GM15510 (cell line): Measurements from ENCODE around the gene CPNE9.

Experiments
- POLR2A ChIP-seq: IDR thresholded peaks from 3 replicates; pipeline ENCODE4 v1.6.1; 2011; ENCODE audit warnings: borderline replicate concordance; ENCODE audit not compliant: insufficient read length; ENCODE audit errors: extremely low read depth

The CPNE9 gene, protein sequence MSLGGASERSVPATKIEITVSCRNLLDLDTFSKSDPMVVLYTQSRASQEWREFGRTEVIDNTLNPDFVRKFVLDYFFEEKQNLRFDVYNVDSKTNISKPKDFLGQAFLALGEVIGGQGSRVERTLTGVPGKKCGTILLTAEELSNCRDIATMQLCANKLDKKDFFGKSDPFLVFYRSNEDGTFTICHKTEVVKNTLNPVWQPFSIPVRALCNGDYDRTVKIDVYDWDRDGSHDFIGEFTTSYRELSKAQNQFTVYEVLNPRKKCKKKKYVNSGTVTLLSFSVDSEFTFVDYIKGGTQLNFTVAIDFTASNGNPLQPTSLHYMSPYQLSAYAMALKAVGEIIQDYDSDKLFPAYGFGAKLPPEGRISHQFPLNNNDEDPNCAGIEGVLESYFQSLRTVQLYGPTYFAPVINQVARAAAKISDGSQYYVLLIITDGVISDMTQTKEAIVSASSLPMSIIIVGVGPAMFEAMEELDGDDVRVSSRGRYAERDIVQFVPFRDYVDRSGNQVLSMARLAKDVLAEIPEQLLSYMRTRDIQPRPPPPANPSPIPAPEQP

DNA sequence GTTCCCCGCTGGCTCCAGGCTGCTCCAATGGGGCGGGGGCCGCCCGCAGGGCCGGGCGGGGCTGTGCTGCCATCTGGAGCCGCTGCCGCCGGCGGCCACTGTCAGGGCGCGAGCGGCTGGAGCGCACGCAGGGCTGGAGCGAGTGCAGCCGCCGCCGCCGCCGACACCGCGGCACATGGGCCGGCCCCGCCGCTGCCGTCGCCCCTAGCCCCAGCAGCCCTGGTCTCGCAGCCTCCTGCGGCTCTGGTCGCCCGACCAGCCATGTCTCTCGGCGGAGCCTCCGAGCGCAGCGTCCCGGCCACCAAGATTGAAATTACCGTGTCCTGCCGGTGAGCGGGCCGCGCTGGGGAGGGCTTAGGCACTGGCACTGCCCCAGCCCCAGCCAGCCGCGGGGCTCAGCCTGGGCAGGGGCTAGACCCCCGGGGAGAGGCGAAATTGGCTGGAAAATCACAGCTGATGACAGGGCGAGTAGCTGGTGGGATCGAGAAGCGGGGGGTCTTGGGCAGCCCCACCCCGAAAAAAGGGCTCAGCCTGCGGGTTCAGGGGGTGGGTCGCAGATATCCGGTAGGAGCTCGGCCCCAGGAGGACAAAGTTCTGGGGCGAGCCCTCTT lies at the start of gene CPNE9:
Gene CPNE9 (plus strand): TSS at position 98 of the 611 bp plus-strand sequence. CDS start 164 bp downstream, at position 262.
- no peak for TF ChIP-seq POLR2A

DNA sequence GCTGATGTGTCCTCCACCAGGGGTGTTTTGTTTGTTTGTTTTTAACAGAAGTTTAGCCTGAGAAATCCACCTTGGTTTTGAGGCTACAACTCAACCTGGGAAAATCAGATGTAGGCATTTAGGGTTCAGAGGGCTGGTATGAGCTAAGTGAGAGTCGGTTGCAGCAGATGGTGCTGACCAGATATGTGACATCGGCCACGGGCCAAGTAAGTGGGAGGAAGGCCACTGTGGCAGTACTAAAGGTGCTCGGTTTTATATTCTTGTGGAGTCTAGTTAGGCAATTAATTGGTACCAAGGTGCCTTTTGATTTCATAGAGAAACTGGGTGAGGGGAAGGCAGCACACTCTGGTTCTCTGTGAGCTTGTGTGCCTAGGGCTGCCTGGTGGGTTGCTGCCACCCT lies 43.8 kb upstream of the CPNE9 start:
- no peak for TF ChIP-seq POLR2A

DNA sequence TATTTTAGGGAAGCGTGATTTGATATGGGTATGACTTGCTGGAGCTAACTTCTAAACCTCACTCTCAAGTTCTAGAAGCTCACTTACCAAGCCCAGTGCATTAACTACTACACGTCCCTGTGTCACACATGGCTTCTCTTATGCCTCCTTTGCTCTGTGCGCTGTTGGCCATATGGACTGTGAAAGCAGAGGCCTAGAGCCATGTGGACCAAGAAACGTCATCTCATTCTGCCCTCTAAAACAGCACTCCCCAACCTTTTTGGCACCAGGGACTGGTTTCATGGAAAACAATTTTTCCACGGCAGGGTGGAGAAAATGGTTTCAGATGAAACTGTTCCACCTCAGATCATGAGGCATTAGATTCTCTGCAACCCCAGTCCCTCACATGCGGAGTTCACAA lies 42.7 kb upstream of the CPNE9 start:
- TF ChIP-seq POLR2A = no peak

DNA sequence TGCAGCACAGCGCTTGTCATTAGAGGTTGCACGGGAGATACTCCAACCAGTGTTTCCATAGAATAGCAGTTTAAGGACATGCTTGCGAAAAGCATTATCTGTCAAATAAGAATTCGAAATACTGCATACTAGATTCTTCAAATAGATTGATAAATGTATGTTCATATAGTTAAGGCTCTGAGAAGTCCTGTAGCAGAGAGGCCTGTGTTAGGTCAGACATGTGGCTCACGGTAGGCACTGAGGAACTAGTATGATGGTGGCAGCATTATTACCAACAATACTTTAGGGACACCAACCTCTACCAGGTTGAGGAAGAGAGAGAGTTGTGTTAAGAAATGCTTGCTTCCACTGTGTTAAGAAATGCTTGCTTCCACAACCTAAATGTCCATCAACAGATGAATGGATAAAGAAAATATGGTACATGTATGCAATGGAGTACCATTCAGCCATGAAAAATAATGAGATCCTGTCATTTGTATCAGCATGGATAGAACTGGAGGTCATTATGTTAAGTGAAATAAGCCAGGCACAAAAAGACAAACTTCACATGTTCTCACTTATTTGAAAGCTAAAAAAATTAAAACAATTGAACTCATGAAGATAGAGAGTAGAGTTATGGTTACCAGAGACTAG lies 39.4 kb upstream of the CPNE9 start:
- TF ChIP-seq POLR2A = no peak

DNA sequence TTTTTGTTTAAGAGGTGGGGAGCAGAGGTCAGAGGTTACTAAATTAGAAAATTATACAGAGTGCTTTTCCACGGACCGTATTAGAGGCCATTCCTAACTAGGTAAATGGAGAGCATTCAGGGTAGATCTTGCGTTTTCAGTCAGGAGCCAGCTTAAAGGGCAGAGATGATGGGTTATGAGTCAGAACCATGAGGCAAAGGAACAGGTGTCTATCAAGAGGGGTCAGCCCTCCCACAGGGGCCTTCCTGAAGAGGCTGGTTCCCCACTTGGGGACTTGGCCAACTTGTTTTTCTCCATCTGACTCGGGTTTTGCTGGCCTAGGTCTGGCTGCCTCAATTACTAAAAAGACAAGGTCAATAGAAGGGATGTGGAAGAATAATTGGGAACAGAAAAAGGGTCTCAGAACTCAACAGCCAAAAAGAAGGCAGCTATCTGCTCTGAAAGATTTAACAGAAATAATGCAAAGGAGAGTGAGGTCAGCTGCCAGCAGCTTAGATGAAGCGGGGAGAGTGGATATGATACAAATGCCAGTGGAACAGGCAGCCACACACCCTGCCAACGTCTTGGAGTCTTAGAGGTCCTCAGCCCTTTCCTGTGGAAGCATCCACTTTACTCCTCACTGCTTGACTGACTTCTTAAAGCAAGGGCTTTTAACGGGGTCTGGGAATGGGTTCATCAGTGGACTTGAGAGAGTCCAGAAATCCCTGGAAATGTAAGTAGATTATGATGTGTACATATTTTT lies 36.8 kb upstream of the CPNE9 start:
- no peak for TF ChIP-seq POLR2A

DNA sequence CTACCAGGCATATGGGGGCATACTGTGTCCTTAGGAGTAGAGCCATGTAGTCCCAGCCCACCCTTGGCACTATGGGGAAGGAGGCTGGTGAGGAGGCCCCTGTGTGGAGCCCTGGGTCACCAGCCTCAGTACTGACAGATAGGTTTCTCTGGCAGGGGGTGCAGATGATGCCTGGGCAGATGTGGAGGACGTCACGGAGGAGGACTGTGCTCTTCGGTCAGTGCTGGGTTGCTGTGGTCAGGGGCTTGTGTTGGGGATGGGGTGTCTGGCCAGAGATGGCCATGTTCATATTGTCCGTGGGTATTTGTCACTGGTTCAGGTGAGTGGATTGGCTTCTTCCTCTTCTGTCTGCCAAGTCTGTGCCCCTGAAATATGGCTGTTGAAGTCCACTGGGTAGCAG lies 34.4 kb upstream of the CPNE9 start:
- no peak for TF ChIP-seq POLR2A

DNA sequence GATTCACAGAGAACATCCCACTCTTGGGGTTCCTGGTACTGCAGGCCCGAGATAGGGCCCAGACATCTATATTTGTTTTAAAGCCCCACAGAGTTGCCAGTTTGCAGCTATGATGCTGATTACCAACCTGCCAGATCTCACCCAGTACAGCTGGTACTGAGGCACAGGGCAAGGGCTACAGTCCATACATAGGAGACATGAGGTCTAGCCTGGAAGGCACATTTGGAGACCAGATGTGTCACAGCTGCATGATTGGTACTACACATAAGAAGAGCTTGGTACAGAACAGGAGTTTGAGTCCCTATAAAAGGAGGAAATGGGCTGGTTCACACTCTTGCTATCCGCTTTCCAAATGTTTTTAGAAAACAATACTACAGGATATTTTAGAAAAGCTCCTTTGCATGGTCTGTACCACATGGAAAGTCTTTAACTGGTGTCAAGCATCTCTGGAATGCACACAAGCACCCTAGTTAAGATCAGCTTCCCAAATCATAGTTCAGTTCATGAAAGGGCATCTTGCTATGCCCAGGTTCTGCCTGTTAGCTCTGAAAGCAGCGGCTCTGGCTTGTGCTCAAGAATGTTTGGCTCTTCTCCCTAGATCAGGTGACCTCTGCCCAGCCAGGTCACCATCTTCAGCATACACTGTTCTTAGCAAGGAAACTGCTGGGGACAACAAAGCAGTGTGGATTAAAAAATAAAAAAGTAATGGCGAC lies 33.8 kb upstream of the CPNE9 start:
- no peak for TF ChIP-seq POLR2A

DNA sequence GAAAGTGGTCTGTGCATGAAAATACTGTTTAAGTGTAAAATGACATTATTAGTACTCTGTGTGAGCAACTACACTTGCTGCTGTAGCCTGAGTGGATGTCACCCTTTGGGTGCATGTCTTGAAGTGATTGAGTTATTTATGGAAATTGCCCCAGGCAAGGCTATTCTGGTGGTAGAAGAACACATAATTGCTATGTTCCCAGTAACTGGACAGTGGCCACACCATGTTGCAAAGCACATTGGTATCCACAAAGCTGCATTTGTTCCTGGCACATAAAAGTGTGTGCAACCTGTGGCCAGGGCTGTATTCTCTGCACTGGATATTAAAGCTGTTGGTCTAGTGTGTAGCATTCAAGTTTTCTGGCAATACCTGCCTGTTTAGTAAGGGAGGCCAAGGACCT lies 30.6 kb upstream of the CPNE9 start:
- TF ChIP-seq POLR2A = no peak

DNA sequence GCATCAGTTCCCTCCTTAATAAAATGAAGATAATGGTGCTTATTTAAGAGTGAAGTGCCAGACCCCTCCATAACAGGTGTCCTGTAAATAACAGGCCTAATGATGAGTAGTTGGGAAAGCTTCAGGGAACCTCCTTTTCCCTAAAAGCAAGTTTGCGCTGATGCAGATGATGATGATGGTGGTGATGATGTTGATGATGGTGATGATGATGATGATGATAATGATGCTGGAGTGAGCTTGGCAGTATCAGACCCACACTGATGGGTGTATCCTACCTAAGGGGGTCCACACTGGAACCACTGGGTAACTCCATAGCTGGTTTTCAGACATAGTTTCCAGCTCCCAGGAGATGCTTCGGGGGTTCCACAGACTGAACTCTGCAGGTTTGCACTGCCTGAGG lies 29.9 kb upstream of the CPNE9 start:
- TF ChIP-seq POLR2A = no peak

DNA sequence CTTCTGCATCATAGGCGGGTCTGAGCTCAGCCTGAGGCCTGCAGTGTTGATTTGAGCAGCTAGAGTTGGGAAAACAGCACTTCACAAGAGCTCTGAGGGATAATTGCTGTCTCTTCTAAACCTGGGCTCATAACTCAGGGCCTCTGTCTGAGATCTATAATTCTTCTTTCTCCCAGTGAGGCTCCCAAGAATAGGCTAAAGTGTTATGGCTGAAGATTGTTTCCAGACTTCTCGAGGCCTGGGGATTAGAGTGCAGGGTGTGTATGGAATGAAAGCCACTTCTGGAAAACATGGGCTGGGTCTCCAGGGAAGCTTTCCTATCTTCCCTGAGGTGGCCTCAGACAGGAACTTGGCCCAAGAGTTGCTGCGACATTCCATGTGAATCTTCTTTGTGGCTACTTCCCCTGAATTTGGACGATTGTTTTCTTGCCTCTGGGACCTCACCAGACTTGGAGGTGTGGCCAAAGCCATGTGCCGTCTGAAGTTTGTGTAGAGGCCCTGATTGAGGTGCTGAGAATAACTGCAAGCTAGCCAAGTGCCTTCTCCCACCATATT lies 27.8 kb upstream of the CPNE9 start:
- TF ChIP-seq POLR2A = no peak

DNA sequence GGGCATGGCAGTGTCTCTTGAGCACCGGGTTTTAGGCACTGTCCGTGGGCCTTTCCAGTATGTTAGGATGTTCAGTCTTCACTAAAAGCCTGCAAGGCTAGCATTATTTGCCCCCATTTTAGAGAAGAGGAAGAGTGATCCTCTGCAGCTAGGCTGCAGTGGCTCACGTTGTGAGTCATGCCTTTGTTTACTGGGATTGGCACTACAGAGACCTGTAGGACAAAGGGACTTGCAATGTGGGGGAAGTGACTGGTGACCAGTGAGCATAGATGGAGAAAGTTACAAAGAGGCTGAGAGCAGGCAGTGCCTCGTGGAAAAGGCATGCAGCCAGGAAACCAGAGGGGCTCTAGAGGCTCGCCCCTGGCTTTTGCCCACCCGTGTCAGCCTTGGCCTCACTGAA lies 26.8 kb upstream of the CPNE9 start:
- no peak for TF ChIP-seq POLR2A

DNA sequence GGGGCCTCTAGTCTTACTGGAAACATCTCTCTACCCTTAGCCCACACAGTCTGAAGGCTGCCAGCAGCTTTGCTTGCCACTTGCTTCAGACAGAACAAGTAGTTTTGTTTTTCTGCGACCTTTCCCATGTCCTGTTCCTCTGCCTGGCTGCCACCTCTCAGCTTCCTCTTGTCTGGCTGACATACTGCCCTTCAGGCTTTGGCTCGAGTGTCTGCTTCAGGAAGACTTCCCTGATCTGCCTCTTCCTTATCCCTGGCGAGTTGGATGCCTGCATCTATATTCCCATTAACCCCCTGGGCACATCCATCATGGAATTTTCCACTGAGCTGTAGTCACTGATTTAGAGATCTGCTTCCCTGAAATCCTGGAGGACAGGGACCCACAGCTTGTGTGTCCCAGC lies 25.1 kb upstream of the CPNE9 start:
- TF ChIP-seq POLR2A = no peak

DNA sequence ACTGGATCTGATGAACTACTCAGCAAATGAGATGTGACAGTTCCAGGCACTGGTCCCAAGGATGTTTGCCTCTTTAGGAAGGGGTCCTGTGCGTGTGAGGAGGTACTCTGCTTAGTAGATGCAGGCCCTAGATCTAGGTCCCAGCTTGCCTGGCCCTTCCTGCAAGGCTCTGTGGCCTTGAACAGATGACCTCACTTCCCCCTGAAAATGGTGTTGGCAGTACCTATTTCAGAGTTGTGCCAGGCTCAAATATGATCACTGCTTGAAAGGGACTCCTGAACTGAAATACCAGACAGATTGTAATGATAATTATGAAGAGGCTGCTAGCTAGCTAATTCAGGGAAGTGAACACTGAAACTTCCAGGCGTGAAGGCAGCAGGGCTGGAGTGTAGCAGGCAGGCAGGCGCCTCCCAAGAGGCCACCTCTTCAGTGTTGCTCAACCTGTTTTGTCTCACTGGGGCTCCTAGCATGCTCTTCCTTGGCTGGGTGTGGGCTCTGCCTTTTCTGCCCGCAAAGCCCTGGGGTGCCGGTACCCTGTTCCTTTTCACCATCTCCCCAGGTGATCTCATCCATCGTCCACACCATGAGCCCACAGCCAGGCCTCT lies 24.1 kb upstream of the CPNE9 start:
- TF ChIP-seq POLR2A = no peak
